Measurements from ENCODE around the gene LRRN1.

- TF ChIP-seq GATA2 (IDR thresholded peaks at IDR 0.05; ENCODE audit: low read depth, low read length) (no peak), GATA3 (IDR thresholded peaks at IDR 0.05; ENCODE audit: low read depth, low read length) (no peak)
Observed at GRCh38 chr3:3806092-3806491, 6.9 kb downstream of the LRRN1 start.
